Type B pancreatic cell (in vitro differentiated cells): ENCODE data around the gene MPZL2. TPM values are rescaled to one million over a fixed set of nuclear protein-coding genes. Genes with fewer than 3 reads are reported as not detected.

ENCODE experiments used
- DNase-seq: peaks from one replicate; pipeline ENCODE4 v3.0.0; 2021; ENCODE audit warnings: mixed read lengths; ENCODE audit not compliant: unreplicated experiment; ENCODE audit errors: extremely low spot score
- H3K27ac Mint-ChIP-seq: 2 replicates; pipeline ENCODE4 v1.8.0; 2021; ENCODE audit warnings: mild to moderate bottlenecking, mixed read lengths
- H3K27me3 Mint-ChIP-seq: 2 replicates; pipeline ENCODE4 v1.8.0; 2021; ENCODE audit warnings: mixed read lengths
- H3K36me3 Mint-ChIP-seq: 2 replicates; pipeline ENCODE4 v1.8.0; 2021; ENCODE audit warnings: mixed read lengths
- H3K4me1 Mint-ChIP-seq: one replicate; pipeline ENCODE4 v1.8.0; 2021; ENCODE audit warnings: mixed read lengths; ENCODE audit not compliant: unreplicated experiment
- H3K4me3 Mint-ChIP-seq: 2 replicates; pipeline ENCODE4 v1.8.0; 2021; ENCODE audit warnings: mild to moderate bottlenecking, mixed read lengths
- H3K9me3 Mint-ChIP-seq: 2 replicates; pipeline ENCODE4 v1.8.0; 2021; ENCODE audit warnings: mixed read lengths
- total RNA-seq: library from RNA; stranded (reverse); gene quantifications from 2 replicates; pipeline ENCODE4 v1.2.1, GENCODE V29; 2021; ENCODE audit warnings: low replicate concordance
- TF ChIP-seq, protein P1 (sequence below): fragments of 200-600 bp; sonication (generic); conservative IDR thresholded peaks from 2 replicates; pipeline ENCODE4 v1.5.0; 2021; ENCODE audit warnings: antibody characterized with exemption, mild to moderate bottlenecking

MPZL2 gene
- total RNA-seq, 1 donor from 2014 or later: 32.7 TPM

DNA sequence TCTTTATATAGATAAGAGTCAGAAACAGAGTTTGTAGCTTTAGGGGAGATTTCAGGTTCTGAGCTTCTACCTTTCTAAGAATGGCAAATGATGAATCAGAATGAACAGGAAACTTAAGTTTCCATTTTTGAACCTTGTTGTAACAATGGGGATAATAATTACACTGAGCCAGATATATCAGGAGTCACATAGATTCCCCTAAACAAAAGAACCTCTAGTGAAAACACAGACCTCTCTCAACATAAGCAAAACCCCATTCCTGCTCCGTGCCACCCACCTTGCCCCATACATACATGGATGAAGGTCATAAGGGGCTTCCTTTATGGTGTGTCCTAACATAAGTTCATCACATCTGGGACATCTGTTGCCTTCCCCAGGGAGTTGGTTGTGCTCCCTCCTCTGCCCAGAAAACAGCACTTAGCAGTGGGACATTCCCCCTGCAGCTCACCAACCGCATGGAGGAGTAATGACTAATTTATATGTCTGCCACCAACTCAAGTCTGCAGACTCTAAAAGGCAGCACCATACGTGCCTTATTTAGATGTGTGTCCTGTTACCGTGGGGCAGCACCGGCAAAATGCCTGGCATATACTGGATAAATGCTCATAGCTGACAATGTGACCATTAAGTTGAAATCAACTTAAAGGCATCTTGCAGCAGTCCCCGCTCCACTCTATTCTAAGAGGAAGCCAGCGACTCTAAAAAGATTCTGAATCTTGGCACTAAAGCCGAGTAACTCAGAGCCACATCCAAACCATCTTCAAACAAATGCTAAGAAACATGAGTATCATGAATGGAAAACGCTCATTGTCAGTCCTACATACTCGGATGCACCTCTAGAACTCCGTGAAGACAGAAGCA is 47.2 kb downstream of the MPZL2 start:
- no peak overlapping the region for H3K27ac Mint-ChIP-seq
- DNase-seq: no peak
- no peak overlapping the region for H3K4me3 Mint-ChIP-seq
- H3K4me1 Mint-ChIP-seq: peaks cover 5% of the 10 kb centered on the region
- TF ChIP-seq, protein P1, sequence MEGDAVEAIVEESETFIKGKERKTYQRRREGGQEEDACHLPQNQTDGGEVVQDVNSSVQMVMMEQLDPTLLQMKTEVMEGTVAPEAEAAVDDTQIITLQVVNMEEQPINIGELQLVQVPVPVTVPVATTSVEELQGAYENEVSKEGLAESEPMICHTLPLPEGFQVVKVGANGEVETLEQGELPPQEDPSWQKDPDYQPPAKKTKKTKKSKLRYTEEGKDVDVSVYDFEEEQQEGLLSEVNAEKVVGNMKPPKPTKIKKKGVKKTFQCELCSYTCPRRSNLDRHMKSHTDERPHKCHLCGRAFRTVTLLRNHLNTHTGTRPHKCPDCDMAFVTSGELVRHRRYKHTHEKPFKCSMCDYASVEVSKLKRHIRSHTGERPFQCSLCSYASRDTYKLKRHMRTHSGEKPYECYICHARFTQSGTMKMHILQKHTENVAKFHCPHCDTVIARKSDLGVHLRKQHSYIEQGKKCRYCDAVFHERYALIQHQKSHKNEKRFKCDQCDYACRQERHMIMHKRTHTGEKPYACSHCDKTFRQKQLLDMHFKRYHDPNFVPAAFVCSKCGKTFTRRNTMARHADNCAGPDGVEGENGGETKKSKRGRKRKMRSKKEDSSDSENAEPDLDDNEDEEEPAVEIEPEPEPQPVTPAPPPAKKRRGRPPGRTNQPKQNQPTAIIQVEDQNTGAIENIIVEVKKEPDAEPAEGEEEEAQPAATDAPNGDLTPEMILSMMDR: no peak
- H3K36me3 Mint-ChIP-seq: no peaks in the 10 kb centered on the region
- peaks cover 55% of the 10 kb centered on the region for H3K27me3 Mint-ChIP-seq
- no peaks in the 10 kb centered on the region for H3K9me3 Mint-ChIP-seq

DNA sequence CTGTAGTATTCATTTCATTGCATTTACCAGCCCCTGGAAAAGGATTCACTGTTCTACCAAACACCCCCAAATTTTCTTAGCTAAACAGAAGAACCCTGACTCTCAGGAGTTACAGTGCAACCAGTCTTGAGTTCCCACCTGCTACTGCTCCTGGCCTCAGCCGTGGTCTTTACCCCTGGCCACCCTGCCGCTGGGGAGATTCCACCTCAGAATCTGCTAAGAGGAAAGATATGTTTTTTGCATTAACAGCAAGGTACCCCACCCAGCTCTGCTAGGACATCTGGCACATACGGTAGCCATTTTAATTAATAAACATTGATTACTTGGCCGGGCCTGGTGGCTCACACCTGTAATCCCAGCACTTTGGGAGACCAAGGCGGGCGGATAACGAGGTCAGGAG is 48.3 kb downstream of the MPZL2 start:
- H3K4me3 Mint-ChIP-seq: no peak overlapping the region
- H3K27me3 Mint-ChIP-seq: peaks cover 57% of the 10 kb centered on the region
- no peaks in the 10 kb centered on the region for H3K36me3 Mint-ChIP-seq
- DNase-seq: no peak
- H3K27ac Mint-ChIP-seq: no peak overlapping the region
- no peaks in the 10 kb centered on the region for H3K9me3 Mint-ChIP-seq
- TF ChIP-seq, protein P1: no peak
- peaks cover 5% of the 10 kb centered on the region for H3K4me1 Mint-ChIP-seq

DNA sequence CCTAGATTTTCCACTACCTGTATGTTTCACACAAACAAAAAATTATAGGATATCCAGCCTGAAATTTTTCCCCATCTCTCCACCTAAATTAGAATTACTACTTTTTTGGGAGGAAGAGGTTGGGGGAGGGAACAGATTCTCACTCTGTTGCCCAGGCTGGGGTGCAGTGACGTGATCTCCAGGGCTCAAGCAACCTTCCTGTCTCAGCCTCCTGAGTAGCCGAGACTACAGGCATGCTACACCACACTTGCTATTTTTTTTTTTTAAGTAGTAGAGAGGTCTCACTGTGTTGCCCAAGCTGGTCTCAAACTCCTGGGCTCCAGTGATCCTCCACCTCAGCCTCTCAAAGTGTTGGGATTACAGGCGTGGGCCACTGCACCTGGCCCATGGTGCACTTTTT is 48.8 kb downstream of the MPZL2 start:
- Mint-ChIP-seq H3K27ac (no peak overlapping the region), H3K36me3 (no peaks in the 10 kb centered on the region), H3K27me3 (peaks cover 61% of the 10 kb centered on the region), H3K4me1 (peaks cover 5% of the 10 kb centered on the region), H3K9me3 (no peaks in the 10 kb centered on the region), H3K4me3 (no peak overlapping the region)
- TF ChIP-seq, protein P1: no peak
- no peak for DNase-seq

DNA sequence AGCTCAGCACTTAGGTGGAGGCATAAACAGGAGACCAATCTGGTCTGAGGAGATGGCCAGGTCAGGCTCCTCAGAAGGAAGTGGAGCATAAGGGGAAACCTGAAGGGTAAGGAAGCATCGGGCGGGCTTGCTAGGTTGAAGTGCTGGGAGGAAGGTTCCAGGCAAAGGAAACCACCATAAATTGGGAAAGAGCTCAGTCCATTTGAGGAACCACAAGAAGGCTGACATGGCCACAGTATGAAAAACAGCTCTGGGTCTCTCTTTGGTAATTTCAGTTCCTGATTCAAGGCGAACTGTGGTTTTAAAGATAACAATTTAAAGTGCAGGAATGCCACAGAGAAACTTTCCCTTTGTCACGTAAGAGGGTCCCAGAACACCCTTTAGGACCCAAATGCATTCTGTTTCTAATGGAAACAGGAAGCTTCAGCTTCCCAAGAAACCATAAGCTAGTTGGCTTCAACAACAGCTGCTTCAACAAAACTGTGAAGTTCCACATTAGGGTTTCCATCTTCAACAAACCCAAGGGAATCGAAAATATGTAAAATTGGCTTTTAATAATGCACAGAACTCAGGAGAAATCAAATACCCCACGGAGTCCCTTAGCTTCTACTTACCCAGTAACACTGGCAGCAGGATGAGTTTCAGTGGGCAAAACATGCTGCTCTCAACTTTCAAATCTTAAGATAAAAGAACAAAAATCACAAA is 49.7 kb downstream of the MPZL2 start:
- Mint-ChIP-seq H3K27ac (peak overlapping the region; percentile 73), H3K27me3 (peaks cover 55% of the 10 kb centered on the region)
- TF ChIP-seq, protein P1: no peak

DNA sequence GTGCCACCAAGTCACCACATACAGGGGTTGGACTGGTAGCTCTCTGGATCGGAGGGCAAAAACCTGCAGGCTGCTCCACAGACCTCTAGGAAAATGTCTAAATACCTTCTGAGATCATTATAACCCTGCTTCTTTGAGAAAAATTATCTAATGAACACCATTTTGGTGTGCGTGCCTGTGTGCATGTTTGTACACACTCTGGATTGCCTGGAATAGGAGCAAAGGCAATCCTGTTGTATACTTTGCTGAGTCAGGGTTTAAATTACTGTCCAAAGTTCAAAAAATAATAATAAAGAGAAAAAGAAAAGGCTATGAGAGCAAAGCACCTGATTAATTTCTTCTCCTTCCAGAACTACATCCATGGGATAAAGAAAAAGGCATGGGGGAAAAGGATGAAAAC is 50.3 kb downstream of the MPZL2 start:
- Mint-ChIP-seq H3K36me3 (no peaks in the 10 kb centered on the region), H3K27ac (peak overlapping the region; percentile 73), H3K27me3 (peaks cover 49% of the 10 kb centered on the region), H3K4me3 (no peak overlapping the region), H3K9me3 (no peaks in the 10 kb centered on the region), H3K4me1 (peaks cover 5% of the 10 kb centered on the region)
- TF ChIP-seq, protein P1: no peak
- no peak for DNase-seq

More for the DNA sequence above, 49.7 kb downstream of the MPZL2 start:
- DNase-seq: no peak
- peaks cover 5% of the 10 kb centered on the region for H3K4me1 Mint-ChIP-seq
- H3K4me3 Mint-ChIP-seq: no peak overlapping the region
- no peaks in the 10 kb centered on the region for H3K36me3 Mint-ChIP-seq
- no peaks in the 10 kb centered on the region for H3K9me3 Mint-ChIP-seq
